HG02610 (cell line): ENCODE data around the gene PIGN.

Source experiments
- ATAC-seq: cut with Tn5 transposase; IDR thresholded peaks from one replicate; pipeline ENCODE4 v1.9.1; 2021; ENCODE audit warnings: mild to moderate bottlenecking, moderate library complexity; ENCODE audit not compliant: unreplicated experiment

Gene PIGN

DNA sequence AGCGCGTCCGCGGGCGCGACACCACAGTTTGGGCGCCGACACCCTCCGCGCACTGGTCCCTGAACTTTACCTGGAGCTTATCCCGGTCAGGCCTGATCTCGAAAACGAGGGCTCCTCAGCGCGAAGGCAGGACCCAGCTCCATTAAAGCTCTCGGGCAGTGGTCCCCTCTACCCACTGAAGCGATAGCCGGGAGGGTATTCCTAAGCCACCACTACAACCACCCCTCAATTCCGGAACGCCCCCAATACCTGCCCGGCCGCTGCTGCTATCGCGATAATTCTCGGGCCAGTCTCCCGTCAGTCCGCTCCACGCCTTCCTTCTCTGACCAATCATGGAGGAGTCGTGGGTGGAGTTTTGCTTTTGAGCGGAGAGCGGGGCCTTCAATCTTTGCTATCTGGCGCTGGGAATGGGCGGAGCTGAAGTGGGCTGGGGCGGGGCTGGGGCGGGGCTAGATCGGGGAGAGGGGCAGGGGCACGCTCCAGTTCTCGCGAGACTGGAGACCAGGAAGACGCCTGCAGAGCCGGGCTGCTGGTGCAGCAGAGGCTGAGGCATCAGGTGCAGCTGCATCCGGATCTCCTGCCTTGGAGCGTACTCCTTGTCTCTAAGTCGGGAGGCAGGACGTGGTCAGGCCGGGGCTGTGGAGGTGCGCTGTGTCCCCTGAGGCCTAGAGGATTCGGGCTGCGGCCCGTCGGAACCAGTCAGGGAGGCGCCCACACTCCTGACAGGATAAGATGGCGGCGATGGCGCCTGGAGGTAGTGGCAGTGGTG lies at the start of gene PIGN, which contains the start of gene RELCH:
TSS of gene PIGN (minus strand) at position 283 of the 769 bp plus-strand sequence. CDS start 25,703 bp downstream, outside the sequence.
TSS of gene RELCH (plus strand) at position 482 of the 769 bp plus-strand sequence. CDS start at position 733, 251 bp downstream.
- ATAC-seq: peak; percentile 94

DNA sequence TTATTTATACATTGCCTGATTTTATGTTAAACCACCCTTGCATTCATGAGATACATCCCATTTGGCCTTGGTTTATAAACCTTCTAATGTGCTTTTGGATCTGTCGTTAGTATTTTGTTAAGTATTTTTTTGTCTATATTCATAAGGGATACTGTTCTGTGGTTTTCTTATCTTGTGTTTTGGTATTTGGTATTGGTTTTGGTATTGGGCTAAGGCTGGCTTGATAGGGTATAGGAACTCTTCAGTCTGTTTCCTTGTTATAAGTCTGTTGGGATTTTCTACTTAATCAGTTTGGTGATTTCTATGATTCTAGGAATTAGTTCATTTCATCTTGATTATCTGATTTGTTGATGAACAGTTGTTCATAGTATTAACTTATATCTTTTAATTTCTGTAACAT lies 49.4 kb upstream of the PIGN start:
- ATAC-seq: no peak

GRCh38 chr18:62226047-62226446 lies 39.2 kb upstream of the PIGN start:
- ATAC-seq: no peak

DNA sequence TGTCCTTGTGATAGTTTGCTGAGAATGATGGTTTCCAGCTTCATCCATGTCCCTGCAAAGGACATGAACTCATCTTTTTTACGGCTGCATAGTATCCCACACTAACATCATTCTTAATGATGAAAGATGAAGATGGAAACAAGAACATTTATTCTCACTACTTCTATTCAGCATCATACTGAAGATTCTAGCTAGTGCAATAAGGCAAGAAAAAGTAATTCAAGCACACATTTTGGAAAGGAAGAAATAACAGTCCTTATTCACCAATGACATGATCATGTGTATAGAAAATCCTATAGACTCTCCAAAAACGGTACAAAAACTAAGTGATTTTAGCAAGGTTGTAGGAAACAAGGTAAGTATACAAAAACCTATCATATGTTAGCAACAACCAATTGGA lies 37.4 kb upstream of the PIGN start:
- ATAC-seq: no peak

GRCh38 chr18:62214790-62215189 lies 27.9 kb upstream of the PIGN start:
- ATAC-seq: no peak

DNA sequence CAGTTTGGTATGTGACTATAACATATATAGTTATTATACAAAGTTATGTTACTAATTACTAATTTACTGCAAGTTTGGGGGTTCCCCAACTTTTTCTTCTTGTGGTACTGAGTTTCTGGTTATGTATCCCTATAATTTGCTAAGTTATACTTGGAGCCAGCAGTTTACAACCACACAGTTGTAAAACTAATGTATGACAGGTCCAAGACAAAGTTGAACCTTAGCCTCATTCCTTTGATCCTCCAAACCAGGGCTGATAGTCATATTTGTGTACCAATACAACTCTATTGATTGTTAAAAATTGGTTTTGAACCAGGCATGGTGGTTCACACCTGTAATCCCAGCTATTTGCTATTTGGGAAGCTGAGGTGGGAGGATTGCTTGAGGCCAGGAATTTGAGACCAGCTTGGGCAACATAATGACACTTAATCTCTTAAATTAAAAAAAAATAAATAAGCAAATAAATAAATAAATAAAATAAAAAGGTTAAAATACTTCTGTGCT lies 24.5 kb upstream of the PIGN start:
- ATAC-seq: no peak

DNA sequence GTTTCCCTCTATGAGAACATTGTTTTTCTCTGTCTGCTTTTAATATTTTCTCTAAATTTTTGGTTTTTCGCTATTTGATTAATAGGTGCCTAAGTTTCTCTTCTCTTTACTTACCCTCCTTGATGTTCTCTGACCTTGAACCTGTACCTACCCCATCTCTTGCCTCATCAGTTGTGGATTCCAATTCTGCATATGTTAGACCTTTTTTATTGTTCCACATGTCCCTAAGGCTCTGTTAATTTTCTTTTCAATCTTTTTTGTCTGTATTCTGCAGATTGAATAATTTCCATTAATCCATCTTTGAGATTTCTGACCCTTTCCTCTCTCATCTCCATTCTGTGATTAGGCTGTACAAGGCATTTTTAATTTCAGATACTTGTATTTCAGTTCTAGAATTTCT lies 23.3 kb upstream of the PIGN start:
- no peak for ATAC-seq

- no peak for ATAC-seq
Observed at GRCh38 chr18:62209046-62209445, 22.2 kb upstream of the PIGN start.

- no peak for ATAC-seq
Observed at GRCh38 chr18:62206593-62206992, 19.7 kb upstream of the PIGN start.

- no peak for ATAC-seq
Observed at GRCh38 chr18:62205824-62206223, 19.0 kb upstream of the PIGN start.

DNA sequence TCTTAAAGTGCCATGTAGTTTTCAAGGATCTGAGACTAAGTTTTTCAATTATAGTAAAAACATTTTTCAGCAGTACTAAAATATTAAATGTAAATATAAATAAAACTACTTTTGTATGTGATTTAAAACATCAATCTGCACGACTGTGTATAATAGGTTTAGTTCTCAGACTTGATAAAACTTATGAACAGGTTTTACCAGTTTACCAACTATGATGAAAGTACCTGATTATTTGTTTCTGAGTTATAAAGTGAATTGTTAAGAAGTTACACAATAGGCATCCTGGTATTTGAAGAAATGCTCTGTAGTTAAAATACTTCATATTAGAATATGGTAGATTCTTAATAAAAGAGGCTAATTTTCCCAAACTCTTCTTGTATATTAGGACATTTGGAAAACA lies 15.0 kb upstream of the PIGN start:
- ATAC-seq: no peak

- no peak for ATAC-seq
Observed at GRCh38 chr18:62200121-62200914, 13.5 kb upstream of the PIGN start.

- ATAC-seq: no peak
Observed at GRCh38 chr18:62199629-62200028, 12.8 kb upstream of the PIGN start.

DNA sequence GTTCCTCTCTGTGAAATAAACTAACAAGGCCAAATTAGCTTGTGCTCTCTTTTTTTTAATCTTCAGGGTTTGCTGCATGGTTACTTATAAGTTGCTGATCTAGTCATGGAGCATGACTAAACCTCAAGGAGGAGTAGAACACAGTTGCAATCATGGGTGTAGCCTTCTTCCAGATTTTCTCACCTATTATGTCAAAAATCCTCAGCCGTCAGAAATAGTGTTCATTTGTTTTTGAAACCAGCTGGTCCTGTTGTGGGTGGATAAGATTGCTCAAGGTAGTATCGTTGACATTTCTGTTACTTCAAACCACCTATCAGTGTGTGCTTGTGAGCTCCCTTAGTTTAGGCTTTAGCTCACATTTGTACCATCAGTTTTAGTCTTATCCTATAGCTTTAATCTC lies 11.4 kb upstream of the PIGN start:
- no peak for ATAC-seq

- ATAC-seq: no peak
Observed at GRCh38 chr18:62196980-62197379, 10.1 kb upstream of the PIGN start.

GRCh38 chr18:62196079-62196478 lies 9.2 kb upstream of the PIGN start:
- no peak for ATAC-seq

DNA sequence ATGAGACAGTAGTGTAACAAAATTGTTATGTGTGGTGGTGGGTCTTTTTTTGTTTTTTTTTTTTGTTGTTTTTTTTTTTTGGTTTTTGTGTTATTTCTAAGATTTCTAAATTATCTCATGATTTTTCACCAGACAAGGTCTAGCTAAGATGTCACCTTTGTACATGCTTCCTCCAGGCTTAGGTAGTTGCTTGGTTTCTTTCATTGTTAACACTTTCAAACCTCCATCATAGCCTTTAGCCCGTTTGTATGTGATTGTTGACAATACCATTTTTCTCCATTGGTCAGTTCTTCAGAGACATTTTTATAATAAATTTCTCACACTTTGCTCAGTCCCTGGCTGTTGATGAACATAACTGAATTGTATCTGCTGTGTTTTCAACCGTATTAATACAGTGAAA lies 2.4 kb upstream of the PIGN start:
- no peak for ATAC-seq

- ATAC-seq: no peak
Observed at GRCh38 chr18:62187543-62188510, 971 bp upstream of the PIGN start.

GRCh38 chr18:62186499-62186773 lies 420 bp downstream of the PIGN start:
- ATAC-seq: peak; percentile 2

GRCh38 chr18:62183578-62184195 lies 3.2 kb downstream of the PIGN start:
- ATAC-seq: no peak

- ATAC-seq: no peak
Observed at GRCh38 chr18:62182220-62182619, 4.6 kb downstream of the PIGN start.
